Heart right ventricle (tissue), 16 donors: ENCODE measurements around the gene AQP7. TPM values are rescaled to one million over a fixed set of nuclear protein-coding genes. Genes with fewer than 3 reads are reported as not detected.

Experiments used
- ATAC-seq, 8 donors: fragments of 200-7000 bp; cut with Tn5 transposase; one replicate each; pipeline ENCODE4 v1.9.1; 2020; ENCODE audit warnings: mild to moderate bottlenecking in 8 of 8, moderate library complexity in 8 of 8, moderate number of reproducible peaks in 1 of 8
- DNase-seq, 2 donors: peaks; one replicate each; pipeline ENCODE4 v3.0.0-alpha.2; 2020
- H3K27ac ChIP-seq, 10 donors: fragments of 200-600 bp; sonication (generic) in 2 of 10; one replicate each; pipeline versions ENCODE4 v1.5.0 to v1.8.0; 2020 to 2022; ENCODE audit warnings: mild to moderate bottlenecking in 3 of 10
- H3K27me3 ChIP-seq, 7 donors: fragments of 200-600 bp; one replicate each; pipeline ENCODE4 v1.8.0; 2021 to 2022; ENCODE audit warnings: mild to moderate bottlenecking in 2 of 7
- H3K36me3 ChIP-seq, 9 donors: fragments of 200-600 bp; sonication (generic) in 1 of 9; one replicate each; pipeline versions ENCODE4 v1.5.0 to v1.8.0; 2020 to 2022; ENCODE audit warnings: mild to moderate bottlenecking in 2 of 9
- H3K4me1 ChIP-seq, 9 donors: fragments of 200-600 bp; sonication (generic) in 1 of 9; one replicate each; pipeline versions ENCODE4 v1.5.0 to v1.8.0; 2020 to 2022; ENCODE audit warnings: mild to moderate bottlenecking in 4 of 9
- H3K4me3 ChIP-seq, 10 donors: fragments of 200-600 bp; sonication (generic) in 2 of 10; one replicate each; pipeline versions ENCODE4 v1.5.0 to v1.8.0; 2020 to 2022; ENCODE audit warnings: mild to moderate bottlenecking in 7 of 10, moderate library complexity in 2 of 10
- H3K9me3 ChIP-seq, 11 donors: fragments of 200-600 bp in 10 of 11; sonication (generic) in 2 of 11; one replicate each; pipeline versions ENCODE4 v1.5.0 to v1.8.0; 2013 to 2022; ENCODE audit warnings: mild to moderate bottlenecking in 2 of 11, control low read depth in 1 of 11, moderate library complexity in 1 of 11
- CTCF ChIP-seq, 9 donors: fragments of 200-600 bp; sonication (generic) in 2 of 9; IDR thresholded peaks; one replicate each; pipeline versions ENCODE4 v1.5.0 to v1.8.0; 2021 to 2022; ENCODE audit warnings: antibody characterized with exemption in 9 of 9, mild to moderate bottlenecking in 5 of 9, moderate library complexity in 1 of 9
- WGBS, 2 donors: extraction: QIAGEN DNeasy Blood & Tissue Kit; methylation state at CpG; one replicate each; pipeline ENCODE4 v1.1.7; 2013; ENCODE audit warnings: inconsistent platforms in 1 of 2; 5-methylcytosine and 5-hydroxymethylcytosine counted together
- intact Hi-C, 10 donors: fragments of 100-400 bp; cut with DNase I; formaldehyde crosslinking; loops; one replicate each; pipeline versions ENCODE4 v1.11.1 to v1.14.2; 2022
- polyA plus RNA-seq, 2 donors: library from polyadenylated mRNA; stranded (reverse); fragments of 200-250 nt; gene quantifications; one replicate each; pipeline ENCODE4 v1.2.3, GENCODE V29; 2013
- total RNA-seq, 10 donors: library from RNA; stranded (reverse); fragmentation: NEBNext Ultra II Directional in 3 of 10; extraction: Animal tissue kit (Norgen Biotek cat#: 25700) in 3 of 10; gene quantifications; one replicate each; pipeline versions ENCODE4 v1.2.1 to v1.2.4, GENCODE V29; 2021 to 2023
- donor health status: Arrhythmogenic right ventricular cardiomyopathy.
- donor health status: ischemic (EF 13 %, LVEDD 7.1; RV severe dilation, severe dysfunction).
- donor health status: healthy with polysubstance abuse.
- donor health status: DM: no; HTN: yes; CAD: no.
- donor health status: DM: no; HTN: no; CAD: no.
- donor health status: ischemic (EF 25% LVEDD 6.9; RV normal size, moderate dysfunction).
- donor health status: ischemic (EF 25% LVEDD 5.7; RV mildly dilated, moderate dysfunction).
- donor health status: healthy.
- donor health status: DM: yes; HTN: yes; CAD: no.
- donor health status: Ischemic cardiomyopathy.
- donor health status: ischemic (EF 35%, LVEDD 5.7; RV mildly dilated, moderate dysfunction).
- donor health status: nonischemic (EF 11% LVEDD 7.7; RV severe dilation, severe dysfunction).
- donor health status: DM: yes; HTN: yes; CAD: no.
- donor health status: PGD.
- donor health status: ischemic (EF 29% LVEDD 5.4; RV normal size, mild dysfunction).
- donor health status: nonischemic (EF 23%, LVEDD 6.1; RV moderate dilation, normal function).

The AQP7 gene
- total and polyA plus RNA-seq, 12 donors: 28.2 to 255 (median 133) TPM

- TF ChIP-seq CTCF (IDR thresholded peaks at IDR 0.05): no peak
- no peak overlapping the region for H3K27ac ChIP-seq
- ATAC-seq: peak in 5 of 8 donors; percentile 35 to 69 (median 44)
- peak in 1 of 2 donors; percentile 11 for DNase-seq
- H3K4me1 ChIP-seq: peaks cover 0 to 34% (median 13%) of the 10 kb centered on the region in 9 donors
- H3K4me3 ChIP-seq: no peak overlapping the region
- H3K9me3 ChIP-seq: no peaks in the 10 kb centered on the region
- intact Hi-C loops: loop anchor here in 1 of 10 donors (5.0 kb wide), 1 partner anchor 54 kb away; no protein-coding TSS in a partner anchor
- 84 to 86% methylated on average over 4 of the region's 4 CpGs for WGBS, 2 donors
- H3K27me3 ChIP-seq: no peaks in the 10 kb centered on the region
- H3K36me3 ChIP-seq: peaks cover 0 to 90% (median 23%) of the 10 kb centered on the region in 9 donors
These were observed 50.8 kb downstream of the AQP7 start for GRCh38 chr9:33351547-33351946.

GRCh38 chr9:33350310-33350709 lies 52.1 kb downstream of the AQP7 start:
- no peaks in the 10 kb centered on the region for H3K9me3 ChIP-seq
- WGBS, 2 donors: 55 to 75% methylated on average over 2 of the region's 2 CpGs
- TF ChIP-seq CTCF (IDR thresholded peaks at IDR 0.05): no peak
- H3K4me3 ChIP-seq: no peak overlapping the region
- peaks cover 0 to 92% (median 35%) of the 10 kb centered on the region in 9 donors for H3K36me3 ChIP-seq
- peaks cover 0 to 34% (median 13%) of the 10 kb centered on the region in 9 donors for H3K4me1 ChIP-seq
- H3K27me3 ChIP-seq: no peaks in the 10 kb centered on the region
- DNase-seq (no peak), ATAC-seq (peak in 6 of 8 donors; percentile 27 to 81 (median 54))
- H3K27ac ChIP-seq: peak overlapping the region in 6 of 10 donors; percentile 34 to 56 (median 42)
- intact Hi-C loops: loop anchor here in 1 of 10 donors (5.0 kb wide), 1 partner anchor 53 kb away; no protein-coding TSS in a partner anchor

GRCh38 chr9:33349743-33350142 lies 52.6 kb downstream of the AQP7 start:
- no peaks in the 10 kb centered on the region for H3K27me3 ChIP-seq
- peaks cover 0 to 28% (median 9%) of the 10 kb centered on the region in 9 donors for H3K4me1 ChIP-seq
- DNase-seq: no peak
- no peak for TF ChIP-seq CTCF (IDR thresholded peaks at IDR 0.05)
- intact Hi-C loops: loop anchor here in 2 of 10 donors (5.0 to 10.0 kb wide), 2 partner anchors 52 to 75 kb away; no protein-coding TSS in a partner anchor
- peak overlapping the region in 5 of 10 donors; percentile 19 to 56 (median 43) for H3K27ac ChIP-seq
- WGBS, 2 donors: 82 to 95% methylated on average over 2 of the region's 2 CpGs
- no peaks in the 10 kb centered on the region for H3K9me3 ChIP-seq
- ATAC-seq: no peak
- H3K36me3 ChIP-seq: peaks cover 0 to 92% (median 41%) of the 10 kb centered on the region in 9 donors
- no peak overlapping the region for H3K4me3 ChIP-seq

- intact Hi-C loops: loop anchor here in 1 of 10 donors (10.0 kb wide), 1 partner anchor 74 kb away; no protein-coding TSS in a partner anchor
- Histone ChIP-seq H3K4me1 (peaks cover 0 to 20% (median 4%) of the 10 kb centered on the region in 9 donors), H3K9me3 (no peaks in the 10 kb centered on the region), H3K4me3 (no peak overlapping the region), H3K27ac (peak overlapping the region in 1 of 10 donors; percentile 19), H3K36me3 (peaks cover 0 to 92% (median 48%) of the 10 kb centered on the region in 9 donors), H3K27me3 (no peaks in the 10 kb centered on the region)
- 95 to 96% methylated on average over 4 of the region's 4 CpGs for WGBS, 2 donors
- ATAC-seq: no peak
- TF ChIP-seq CTCF (IDR thresholded peaks at IDR 0.05): no peak
- no peak for DNase-seq
These were observed 53.4 kb downstream of the AQP7 start for GRCh38 chr9:33348998-33349397.
